ENCODE data around the gene GRIK2. TPM values are rescaled to one million over a fixed set of nuclear protein-coding genes. Genes with fewer than 3 reads are reported as not detected.

Gene GRIK2
- total and polyA plus RNA-seq, 2 donors (not counting 3 experiments of a cell fraction or from before 2014, with no cell fraction given): not detected

DNA sequence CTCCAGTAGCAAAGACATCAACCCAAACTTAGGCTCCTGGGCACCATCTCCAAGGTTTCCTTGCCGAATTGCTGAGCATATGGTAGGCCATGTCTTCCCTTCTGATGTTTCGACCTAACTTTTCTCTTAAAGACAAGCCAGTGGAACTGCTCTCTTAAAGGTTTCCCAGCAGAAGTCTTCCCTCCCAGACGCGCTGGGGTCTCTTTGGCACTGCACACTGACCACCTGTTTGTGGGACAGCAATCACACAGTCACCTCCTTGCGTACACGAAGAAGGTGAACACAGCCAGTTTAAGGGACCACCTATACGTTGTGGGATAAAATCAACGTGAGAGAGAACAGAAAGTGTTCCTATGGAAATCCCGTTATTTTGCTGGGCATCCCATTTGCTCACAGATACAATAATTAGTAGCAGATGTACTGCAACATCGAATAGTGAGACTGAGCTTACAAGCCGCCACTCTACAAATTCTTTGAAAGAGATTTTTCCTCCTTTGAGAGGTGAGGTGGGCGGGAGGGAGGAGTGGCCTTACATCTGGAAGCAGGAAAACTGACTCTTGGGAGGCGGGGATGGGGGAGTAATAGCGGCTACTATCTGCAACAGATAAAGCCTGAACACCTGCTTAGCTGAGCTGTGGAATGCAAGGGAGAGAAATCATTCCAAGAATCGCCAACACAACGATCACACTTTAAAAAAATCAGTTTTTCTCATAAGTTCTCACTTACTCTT, 9.9 kb downstream of the GRIK2 start:
- no peak overlapping the region for H3K4me2 ChIP-seq (ENCODE audit: insufficient read depth, low read length)
- H4K20me1 ChIP-seq (replicated peaks; ENCODE audit: control insufficient read depth, extremely low read depth, insufficient read depth, low read length): no peaks in the 10 kb centered on the region
- no peak overlapping the region for H3K27ac ChIP-seq (ENCODE audit: insufficient read depth, low read depth, low read length)
- H3K9me1 ChIP-seq (replicated peaks; ENCODE audit: control insufficient read depth, extremely low read depth, insufficient read depth, low read length): no peaks in the 10 kb centered on the region
- intact Hi-C loops (cut with micrococcal nuclease) (no loop called here), dilution Hi-C loops (cut with MboI; ENCODE audit: extremely low pct_ligation_motif_present, low sequenced_read_pairs) (no loop called here)
- POLR2A ChIA-PET: no interaction called here
- H3K9me3 ChIP-seq (replicated peaks; ENCODE audit: control insufficient read depth, insufficient read depth, low read length): no peaks in the 10 kb centered on the region
- peaks cover 24 to 36% of the 10 kb centered on the region in 2 experiments for H3K27me3 ChIP-seq (ENCODE audit: control insufficient read depth in 2 of 2, insufficient read depth in 2 of 2, low read length in 2 of 2)
- CTCF ChIA-PET: no interaction called here
- DNase-seq (ENCODE audit: low read depth, low spot score) (no peak), FAIRE-seq (no peak)
- no peak overlapping the region for H2AFZ ChIP-seq (ENCODE audit: low read depth, low read length)
- no peak overlapping the region for H3K4me3 ChIP-seq (replicated peaks in 1 of 3; ENCODE audit: insufficient read depth in 1 of 3, low read depth in 1 of 3, low read length in 3 of 3)
- BruUV-seq (replicated peaks): no TSS peak
- no peaks in the 10 kb centered on the region for H3K4me1 ChIP-seq (ENCODE audit: control insufficient read depth, extremely low read depth, insufficient read depth, low read length)
- no peaks in the 10 kb centered on the region for H3K36me3 ChIP-seq (ENCODE audit: control insufficient read depth in 2 of 2, extremely low read depth in 1 of 2, insufficient read depth in 2 of 2, low read length in 2 of 2)
- no peak overlapping the region for H3K9ac ChIP-seq (replicated peaks; ENCODE audit: extremely low read depth, insufficient read depth, low read length)
- no peaks in the 10 kb centered on the region for H3K79me2 ChIP-seq (ENCODE audit: control insufficient read depth, insufficient read depth, low read length)
- TF ChIP-seq, protein P1, sequence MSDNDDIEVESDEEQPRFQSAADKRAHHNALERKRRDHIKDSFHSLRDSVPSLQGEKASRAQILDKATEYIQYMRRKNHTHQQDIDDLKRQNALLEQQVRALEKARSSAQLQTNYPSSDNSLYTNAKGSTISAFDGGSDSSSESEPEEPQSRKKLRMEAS (IDR thresholded peaks at IDR 0.05; ENCODE audit: insufficient read depth, insufficient read length): no peak
- no peak for TF ChIP-seq EZH2 (IDR thresholded peaks at IDR 0.05; ENCODE audit: borderline replicate concordance, low read depth, low read length, severe bottlenecking)
- no peak for TF ChIP-seq GATA2 (IDR thresholded peaks at IDR 0.05; ENCODE audit: insufficient read depth, insufficient read length, low read depth, low read length)
- TF ChIP-seq, protein P2, sequence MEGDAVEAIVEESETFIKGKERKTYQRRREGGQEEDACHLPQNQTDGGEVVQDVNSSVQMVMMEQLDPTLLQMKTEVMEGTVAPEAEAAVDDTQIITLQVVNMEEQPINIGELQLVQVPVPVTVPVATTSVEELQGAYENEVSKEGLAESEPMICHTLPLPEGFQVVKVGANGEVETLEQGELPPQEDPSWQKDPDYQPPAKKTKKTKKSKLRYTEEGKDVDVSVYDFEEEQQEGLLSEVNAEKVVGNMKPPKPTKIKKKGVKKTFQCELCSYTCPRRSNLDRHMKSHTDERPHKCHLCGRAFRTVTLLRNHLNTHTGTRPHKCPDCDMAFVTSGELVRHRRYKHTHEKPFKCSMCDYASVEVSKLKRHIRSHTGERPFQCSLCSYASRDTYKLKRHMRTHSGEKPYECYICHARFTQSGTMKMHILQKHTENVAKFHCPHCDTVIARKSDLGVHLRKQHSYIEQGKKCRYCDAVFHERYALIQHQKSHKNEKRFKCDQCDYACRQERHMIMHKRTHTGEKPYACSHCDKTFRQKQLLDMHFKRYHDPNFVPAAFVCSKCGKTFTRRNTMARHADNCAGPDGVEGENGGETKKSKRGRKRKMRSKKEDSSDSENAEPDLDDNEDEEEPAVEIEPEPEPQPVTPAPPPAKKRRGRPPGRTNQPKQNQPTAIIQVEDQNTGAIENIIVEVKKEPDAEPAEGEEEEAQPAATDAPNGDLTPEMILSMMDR (IDR thresholded peaks at IDR 0.05; ENCODE audit: extremely low read depth in 1 of 2, insufficient read depth in 1 of 2, low read depth in 1 of 2, low read length in 2 of 2): no peak
- no peak for TF ChIP-seq MYC (IDR thresholded peaks at IDR 0.05; ENCODE audit: low read depth, low read length)
- no peak for TF ChIP-seq POLR2A (IDR thresholded peaks at IDR 0.05; ENCODE audit: low read depth, low read length)
- TF ChIP-seq POLR2AphosphoS5 (IDR thresholded peaks at IDR 0.05; ENCODE audit: insufficient read depth, low read depth, low read length): no peak
- TF ChIP-seq FOS (IDR thresholded peaks at IDR 0.05; ENCODE audit: borderline replicate concordance, insufficient read depth, low read length): no peak
- TF ChIP-seq JUN (IDR thresholded peaks at IDR 0.05; ENCODE audit: borderline replicate concordance, insufficient read depth, insufficient read length, low read depth): no peak

Measured in endothelial cell of umbilical vein (primary cell).